SK-N-SH treated with all-trans-retinoic acid at 6 μM for 48 hours (cell line): ENCODE results near the gene PROZ.

Experiments used
- ATAC-seq: fragments of 200-7000 bp; cut with Tn5 transposase; 3 replicates; pipeline ENCODE4 v1.9.1; 2020; ENCODE audit warnings: mild to moderate bottlenecking, moderate library complexity
- ARNTL ChIP-seq: fragments of 450-650 bp; formaldehyde crosslinking; IDR thresholded peaks from 2 replicates; pipeline ENCODE4 v1.5.0; 2020; ENCODE audit warnings: low read depth, mild to moderate bottlenecking, moderate library complexity, borderline replicate concordance
- BACH2 ChIP-seq: fragments of 250-450 bp; sonication (Bioruptor Pico); IDR thresholded peaks from 2 replicates; pipeline ENCODE4 v1.9.0; 2021; ENCODE audit warnings: mild to moderate bottlenecking, borderline replicate concordance
- CREB5 ChIP-seq: fragments of 250-450 bp; sonication (Bioruptor Pico); IDR thresholded peaks from 2 replicates; pipeline ENCODE4 v1.5.1; 2020; ENCODE audit warnings: low read depth, mild to moderate bottlenecking, moderate library complexity
- CSDC2 ChIP-seq: fragments of 250-450 bp; sonication (Bioruptor Pico); IDR thresholded peaks from 2 replicates; pipeline ENCODE4 v1.5.0; 2020; ENCODE audit warnings: mild to moderate bottlenecking, moderate library complexity
- ESRRG ChIP-seq: fragments of 250-450 bp; sonication (Bioruptor Pico); IDR thresholded peaks from 2 replicates; pipeline ENCODE4 v1.6.1; 2021; ENCODE audit warnings: mild to moderate bottlenecking
- GLIS3 ChIP-seq: fragments of 250-450 bp; sonication (Bioruptor Pico); IDR thresholded peaks from 2 replicates; pipeline ENCODE4 v1.5.0; 2020; ENCODE audit warnings: mild to moderate bottlenecking, moderate library complexity
- OSR1 ChIP-seq: fragments of 250-450 bp; sonication (Bioruptor Pico); IDR thresholded peaks from 2 replicates; pipeline ENCODE4 v1.8.0; 2022; ENCODE audit warnings: moderate library complexity, mild to moderate bottlenecking, inconsistent platforms
- PATZ1 ChIP-seq: fragments of 250-450 bp; sonication (Bioruptor Pico); IDR thresholded peaks from 2 replicates; pipeline ENCODE4 v1.8.0; 2020; ENCODE audit warnings: mild to moderate bottlenecking, moderate library complexity, borderline replicate concordance
- POU6F1 ChIP-seq: fragments of 250-450 bp; sonication (Bioruptor Pico); IDR thresholded peaks from 2 replicates; pipeline ENCODE4 v1.8.0; 2021; ENCODE audit warnings: low read depth, mild to moderate bottlenecking, moderate library complexity, borderline replicate concordance
- PPARA ChIP-seq: fragments of 250-450 bp; sonication (Bioruptor Pico); IDR thresholded peaks from 2 replicates; pipeline ENCODE4 v1.5.0; 2020; ENCODE audit warnings: mild to moderate bottlenecking, borderline replicate concordance
- SNAI2 ChIP-seq: fragments of 250-450 bp; sonication (Bioruptor Pico); IDR thresholded peaks from 2 replicates; pipeline ENCODE4 v1.5.0; 2020; ENCODE audit warnings: mild to moderate bottlenecking, moderate library complexity
- TCF4 ChIP-seq: fragments of 250-450 bp; sonication (Bioruptor Pico); IDR thresholded peaks from 2 replicates; pipeline ENCODE4 v1.8.0; 2021; ENCODE audit warnings: mild to moderate bottlenecking, moderate library complexity, borderline replicate concordance
- TOX ChIP-seq: fragments of 250-450 bp; sonication (Bioruptor Pico); IDR thresholded peaks from 2 replicates; pipeline ENCODE4 v1.8.0; 2021; ENCODE audit warnings: mild to moderate bottlenecking, moderate library complexity, borderline replicate concordance
- TSHZ2 ChIP-seq: fragments of 250-450 bp; sonication (Bioruptor Pico); IDR thresholded peaks from 2 replicates; pipeline ENCODE4 v1.5.0; 2020; ENCODE audit warnings: mild to moderate bottlenecking, moderate library complexity
- ZC3H10 ChIP-seq: fragments of 250-450 bp; sonication (Bioruptor Pico); IDR thresholded peaks from 2 replicates; pipeline ENCODE4 v1.5.1; 2021; ENCODE audit warnings: mild to moderate bottlenecking, moderate library complexity
- ZNF565 ChIP-seq: fragments of 450-650 bp; formaldehyde crosslinking; conservative IDR thresholded peaks from 2 replicates; pipeline ENCODE4 v1.5.0; 2020; ENCODE audit warnings: low read depth, mild to moderate bottlenecking, moderate library complexity
- ZNF70 ChIP-seq: fragments of 450-650 bp; formaldehyde crosslinking; IDR thresholded peaks from 2 replicates; pipeline ENCODE4 v1.5.0; 2020; ENCODE audit warnings: mild to moderate bottlenecking, moderate library complexity
- ZNF8 ChIP-seq: fragments of 450-650 bp; formaldehyde crosslinking; IDR thresholded peaks from 2 replicates; pipeline ENCODE4 v1.5.0; 2020; ENCODE audit warnings: mild to moderate bottlenecking, moderate library complexity

The PROZ gene

GRCh38 chr13:113112893-113113845 is 45.3 kb upstream of the PROZ start:
- no peak for TF ChIP-seq POU6F1 (CRISPR knock-in tag)
- no peak for TF ChIP-seq OSR1 (CRISPR knock-in tag)
- TF ChIP-seq ZNF8 (CRISPR knock-in tag) = no peak
- no peak for ATAC-seq

GRCh38 chr13:113113846-113114271 is 44.6 kb upstream of the PROZ start:
- ATAC-seq = no peak
- TF ChIP-seq ZNF565 (CRISPR knock-in tag) = no peak
- no peak for TF ChIP-seq GLIS3 (CRISPR knock-in tag)
- no peak for TF ChIP-seq TOX
- TF ChIP-seq PPARA = no peak
- TF ChIP-seq TCF4 (CRISPR knock-in tag) = no peak
- TF ChIP-seq PATZ1 (CRISPR knock-in tag) = no peak
- TF ChIP-seq ZNF8 (CRISPR knock-in tag) = no peak
- TF ChIP-seq ESRRG = no peak
- TF ChIP-seq OSR1 (CRISPR knock-in tag) = no peak

DNA sequence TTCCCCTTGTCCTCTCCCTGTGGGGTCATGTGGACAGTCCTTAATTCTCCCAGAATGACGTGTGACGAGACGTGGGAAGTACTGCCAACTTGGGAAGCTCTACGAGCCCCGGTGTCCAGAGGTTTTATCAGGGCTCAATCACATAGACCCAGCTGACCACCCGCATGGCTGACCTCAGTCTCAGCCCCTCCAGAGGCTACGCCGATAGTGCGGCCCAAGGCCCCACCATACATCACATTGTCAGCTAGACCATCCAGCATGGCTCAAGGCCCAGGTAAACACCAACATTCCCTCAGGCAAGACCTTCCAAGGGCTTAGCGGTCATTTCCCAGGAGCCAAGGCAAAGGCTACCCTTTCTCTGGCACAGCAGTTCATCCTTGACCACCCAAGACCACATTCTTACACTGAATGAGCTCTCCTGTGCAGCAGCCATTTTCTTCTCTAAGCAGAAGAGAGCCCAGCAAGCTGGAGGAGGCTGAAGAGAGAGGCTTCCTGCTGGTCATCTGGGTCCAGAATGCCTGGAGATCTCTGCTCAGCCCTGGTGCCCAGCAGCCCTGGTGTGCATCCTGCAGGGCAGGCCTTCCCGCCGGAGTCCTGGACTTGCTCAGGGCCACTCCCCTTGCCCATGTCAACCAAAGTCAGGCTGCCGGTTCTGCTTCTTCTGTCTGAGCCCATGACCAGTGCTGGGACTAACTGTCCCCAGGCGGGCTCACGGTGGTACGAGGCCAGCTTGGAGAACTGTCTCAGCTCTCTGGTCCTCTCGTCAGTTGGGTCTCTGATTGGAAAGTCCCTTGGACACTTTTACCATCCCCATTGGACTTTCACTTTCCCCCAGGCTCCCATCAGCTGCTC is 43.7 kb upstream of the PROZ start:
- ATAC-seq = no peak
- TF ChIP-seq CREB5 (CRISPR knock-in tag) (no peak), POU6F1 (CRISPR knock-in tag) (no peak), ZC3H10 (CRISPR knock-in tag) (no peak), TCF4 (CRISPR knock-in tag) (no peak)
- TF ChIP-seq, all 23 proteins: peak for 0

GRCh38 chr13:113115363-113116205 is 42.9 kb upstream of the PROZ start:
- ATAC-seq = no peak
- TF ChIP-seq OSR1 (CRISPR knock-in tag) (no peak), SNAI2 (CRISPR knock-in tag) (no peak), CSDC2 (no peak), POU6F1 (CRISPR knock-in tag) (no peak), ZNF565 (CRISPR knock-in tag) (no peak), ZNF70 (CRISPR knock-in tag) (no peak), ZNF8 (CRISPR knock-in tag) (no peak), TSHZ2 (CRISPR knock-in tag) (no peak), BACH2 (CRISPR knock-in tag) (no peak), PPARA (no peak), ARNTL (no peak), GLIS3 (CRISPR knock-in tag) (no peak), TOX (no peak)
